PFSK-1 (cell line): ENCODE data around the gene RPTOR.

Experiments used
- FOXP2 ChIP-seq: optimal IDR thresholded peaks from 2 replicates; pipeline ENCODE3; 2011; ENCODE audit warnings: borderline replicate concordance, control low read depth, inconsistent platforms; ENCODE audit not compliant: insufficient read depth; ENCODE audit errors: extremely low read length, extremely low read depth
- POLR2AphosphoS5 ChIP-seq: IDR thresholded peaks from 2 replicates; pipeline ENCODE4 v1.6.1; 2012; ENCODE audit warnings: low read depth, mild to moderate bottlenecking, control low read depth, low read length, moderate library complexity
- TAF1 ChIP-seq: IDR thresholded peaks from 2 replicates; pipeline ENCODE4 v1.6.1; 2012; ENCODE audit warnings: low read length, control low read depth, borderline replicate concordance; ENCODE audit not compliant: insufficient read depth
- TF ChIP-seq, protein P1 (sequence below), 2 experiments: IDR thresholded peaks; 2 replicates each; pipeline versions ENCODE4 v1.6.1 to v1.8.0; 2011 to 2012; ENCODE audit warnings: low read depth in 2 of 2, low read length in 2 of 2, control low read depth in 1 of 2, inconsistent platforms in 1 of 2, mild to moderate bottlenecking in 1 of 2, moderate library complexity in 1 of 2; ENCODE audit not compliant: insufficient read depth in 1 of 2

DNA sequence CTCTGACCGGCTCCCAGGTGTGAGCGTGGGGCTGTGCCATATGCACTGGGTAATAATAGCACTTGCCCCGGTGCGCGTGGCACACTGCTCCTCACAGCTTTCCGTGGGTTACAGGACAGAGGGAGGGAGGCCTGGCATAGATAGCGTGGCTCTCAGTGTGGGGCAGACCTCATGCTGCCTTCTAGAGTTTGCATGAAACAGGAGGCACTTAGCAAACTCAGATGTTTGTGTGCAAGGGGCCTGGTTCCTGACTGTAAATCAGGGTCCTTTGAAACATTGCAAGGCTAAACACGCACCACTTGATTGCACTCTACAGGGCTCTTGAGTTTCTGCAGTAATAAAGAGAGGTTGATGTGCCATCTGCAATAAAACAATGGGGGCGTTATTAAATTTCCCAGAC is 101.7 kb downstream of the RPTOR start:
- TF ChIP-seq, protein P1, sequence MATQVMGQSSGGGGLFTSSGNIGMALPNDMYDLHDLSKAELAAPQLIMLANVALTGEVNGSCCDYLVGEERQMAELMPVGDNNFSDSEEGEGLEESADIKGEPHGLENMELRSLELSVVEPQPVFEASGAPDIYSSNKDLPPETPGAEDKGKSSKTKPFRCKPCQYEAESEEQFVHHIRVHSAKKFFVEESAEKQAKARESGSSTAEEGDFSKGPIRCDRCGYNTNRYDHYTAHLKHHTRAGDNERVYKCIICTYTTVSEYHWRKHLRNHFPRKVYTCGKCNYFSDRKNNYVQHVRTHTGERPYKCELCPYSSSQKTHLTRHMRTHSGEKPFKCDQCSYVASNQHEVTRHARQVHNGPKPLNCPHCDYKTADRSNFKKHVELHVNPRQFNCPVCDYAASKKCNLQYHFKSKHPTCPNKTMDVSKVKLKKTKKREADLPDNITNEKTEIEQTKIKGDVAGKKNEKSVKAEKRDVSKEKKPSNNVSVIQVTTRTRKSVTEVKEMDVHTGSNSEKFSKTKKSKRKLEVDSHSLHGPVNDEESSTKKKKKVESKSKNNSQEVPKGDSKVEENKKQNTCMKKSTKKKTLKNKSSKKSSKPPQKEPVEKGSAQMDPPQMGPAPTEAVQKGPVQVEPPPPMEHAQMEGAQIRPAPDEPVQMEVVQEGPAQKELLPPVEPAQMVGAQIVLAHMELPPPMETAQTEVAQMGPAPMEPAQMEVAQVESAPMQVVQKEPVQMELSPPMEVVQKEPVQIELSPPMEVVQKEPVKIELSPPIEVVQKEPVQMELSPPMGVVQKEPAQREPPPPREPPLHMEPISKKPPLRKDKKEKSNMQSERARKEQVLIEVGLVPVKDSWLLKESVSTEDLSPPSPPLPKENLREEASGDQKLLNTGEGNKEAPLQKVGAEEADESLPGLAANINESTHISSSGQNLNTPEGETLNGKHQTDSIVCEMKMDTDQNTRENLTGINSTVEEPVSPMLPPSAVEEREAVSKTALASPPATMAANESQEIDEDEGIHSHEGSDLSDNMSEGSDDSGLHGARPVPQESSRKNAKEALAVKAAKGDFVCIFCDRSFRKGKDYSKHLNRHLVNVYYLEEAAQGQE (IDR thresholded peaks at IDR 0.05; ENCODE audit: insufficient read depth in 1 of 2, low read depth in 2 of 2, low read length in 2 of 2): no peak
- no peak for TF ChIP-seq POLR2AphosphoS5
- no peak for TF ChIP-seq TAF1
- no peak for TF ChIP-seq FOXP2
